Hepatocyte (in vitro differentiated cells): Measurements from ENCODE around the gene TOMM22. TPM values are rescaled to one million over a fixed set of nuclear protein-coding genes. Genes with fewer than 3 reads are reported as not detected.
"Not testable (repeated sequence)": the region's sequence is repeated elsewhere in the genome, so short reads cannot be mapped to it uniquely, and the experiment has no call there.

Experiments
- DNase-seq: peaks from one replicate; pipeline ENCODE4 v3.0.0-alpha.2; 2016; ENCODE audit warnings: low spot score
- H2AFZ ChIP-seq: fragments of 200-600 bp; sonication (generic); 2 replicates; pipeline ENCODE4 v1.6.0; 2016; ENCODE audit warnings: antibody characterized with exemption, mild to moderate bottlenecking
- H3K27ac ChIP-seq: fragments of 200-600 bp; sonication (generic); 2 replicates; pipeline ENCODE4 v1.5.1; 2016; ENCODE audit warnings: mild to moderate bottlenecking
- H3K27me3 ChIP-seq: fragments of 200-600 bp; sonication (generic); 2 replicates; pipeline ENCODE4 v1.6.1; 2016
- H3K36me3 ChIP-seq: fragments of 200-600 bp; sonication (generic); replicated peaks from 2 replicates; pipeline ENCODE4 v1.5.1; 2016; ENCODE audit warnings: low read depth; ENCODE audit not compliant: insufficient read depth
- H3K4me1 ChIP-seq: fragments of 200-600 bp; sonication (generic); 2 replicates; pipeline ENCODE4 v1.5.1; 2016; ENCODE audit warnings: mild to moderate bottlenecking, moderate library complexity; ENCODE audit not compliant: insufficient read depth
- H3K4me2 ChIP-seq: fragments of 200-600 bp; sonication (generic); 2 replicates; pipeline ENCODE4 v1.6.0; 2016
- H3K4me3 ChIP-seq: fragments of 200-600 bp; sonication (generic); 2 replicates; pipeline ENCODE4 v1.5.1; 2016; ENCODE audit warnings: mild to moderate bottlenecking
- H3K79me2 ChIP-seq: fragments of 200-600 bp; sonication (generic); 2 replicates; pipeline ENCODE4 v1.6.0; 2017; ENCODE audit warnings: mild to moderate bottlenecking
- H3K9me2 ChIP-seq: fragments of 200-600 bp; sonication (generic); replicated peaks from 2 replicates; pipeline ENCODE4 v1.6.0; 2017; ENCODE audit warnings: mild to moderate bottlenecking; ENCODE audit not compliant: insufficient read depth
- H3K9me3 ChIP-seq: fragments of 200-600 bp; sonication (generic); 2 replicates; pipeline ENCODE4 v1.5.1; 2016; ENCODE audit warnings: low read depth, mild to moderate bottlenecking
- H4K20me1 ChIP-seq: fragments of 200-600 bp; sonication (generic); 2 replicates; pipeline ENCODE4 v1.6.0; 2016; ENCODE audit warnings: mild to moderate bottlenecking; ENCODE audit not compliant: insufficient read depth, poor library complexity, severe bottlenecking
- EZH2 ChIP-seq: fragments of 200-600 bp; sonication (generic); IDR thresholded peaks from 2 replicates; pipeline ENCODE4 v1.6.1; 2016; ENCODE audit warnings: antibody characterized with exemption, mild to moderate bottlenecking, borderline replicate concordance
- EZH2phosphoT487 ChIP-seq: fragments of 200-600 bp; sonication (generic); IDR thresholded peaks from one replicate; pipeline ENCODE4 v1.6.1; 2018; ENCODE audit warnings: antibody characterized with exemption, mild to moderate bottlenecking, low read depth, moderate library complexity; ENCODE audit not compliant: unreplicated experiment, severe bottlenecking
- WGBS: methylation state at CpG from one replicate; pipeline ENCODE4 v1.1.6; 2016; ENCODE audit warnings: low lambda C conversion rate; ENCODE audit errors: missing lambda C conversion rate; 5-methylcytosine and 5-hydroxymethylcytosine counted together
- polyA plus RNA-seq: library from polyadenylated mRNA; unstranded; fragments of >200 nt; fragmentation: Nextera tagmentation; extraction: Ambion mirVana; gene quantifications from 2 replicates; pipeline ENCODE4 v1.2.1, GENCODE V29; 2016
- total RNA-seq: library from RNA; depleted of rRNA; stranded (reverse); fragments of >200 nt; gene quantifications from 2 replicates; pipeline ENCODE4 v1.2.3, GENCODE V29; 2014
- TF ChIP-seq, protein P1 (sequence below): fragments of 200-600 bp; sonication (generic); IDR thresholded peaks from 2 replicates; pipeline ENCODE4 v1.5.1; 2016; ENCODE audit warnings: antibody characterized with exemption, mild to moderate bottlenecking; ENCODE audit not compliant: poor library complexity

Gene TOMM22
- total and polyA plus RNA-seq, 2 experiments from 2014 or later = 57.7 to 80.3 TPM

DNA sequence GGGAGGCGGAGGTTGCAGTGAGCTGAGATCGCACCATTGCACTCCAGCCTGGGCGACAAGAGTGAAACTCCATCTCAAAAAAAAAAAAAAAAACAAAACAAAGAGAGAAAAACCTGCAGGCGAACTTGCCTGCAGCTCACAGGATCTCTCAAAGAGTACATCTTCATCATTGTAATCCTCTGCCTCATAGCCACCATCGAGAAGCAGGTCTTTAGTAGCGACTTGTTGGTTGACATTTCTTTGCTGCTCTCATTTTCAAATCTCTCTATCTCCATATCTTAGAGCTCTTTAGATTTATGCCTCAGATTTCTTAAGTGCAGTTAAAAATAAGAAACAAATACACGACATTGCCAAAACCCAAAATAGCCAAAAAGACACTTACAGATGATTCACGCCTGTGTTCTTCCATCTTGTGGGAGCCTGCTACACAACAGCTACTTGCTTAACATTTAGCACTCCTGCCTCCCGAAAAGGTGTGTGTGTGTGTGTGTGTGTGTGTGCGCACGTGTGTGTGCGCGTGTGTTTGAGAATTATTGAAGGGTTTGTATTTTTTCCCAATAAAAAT lies 40.2 kb upstream of the TOMM22 start:
- no peak overlapping the region for H3K4me2 ChIP-seq
- no peaks in the 10 kb centered on the region for H3K27me3 ChIP-seq
- H2AFZ ChIP-seq = no peak overlapping the region
- no peaks in the 10 kb centered on the region for H4K20me1 ChIP-seq
- no peaks in the 10 kb centered on the region for H3K79me2 ChIP-seq
- no peaks in the 10 kb centered on the region for H3K4me1 ChIP-seq
- no peak for DNase-seq
- H3K9me2 ChIP-seq = no peaks in the 10 kb centered on the region
- 94% methylated on average over 13 of the region's 13 CpGs for WGBS
- no peaks in the 10 kb centered on the region for H3K36me3 ChIP-seq
- no peak for TF ChIP-seq EZH2
- no peak for TF ChIP-seq EZH2phosphoT487
- TF ChIP-seq, protein P1, sequence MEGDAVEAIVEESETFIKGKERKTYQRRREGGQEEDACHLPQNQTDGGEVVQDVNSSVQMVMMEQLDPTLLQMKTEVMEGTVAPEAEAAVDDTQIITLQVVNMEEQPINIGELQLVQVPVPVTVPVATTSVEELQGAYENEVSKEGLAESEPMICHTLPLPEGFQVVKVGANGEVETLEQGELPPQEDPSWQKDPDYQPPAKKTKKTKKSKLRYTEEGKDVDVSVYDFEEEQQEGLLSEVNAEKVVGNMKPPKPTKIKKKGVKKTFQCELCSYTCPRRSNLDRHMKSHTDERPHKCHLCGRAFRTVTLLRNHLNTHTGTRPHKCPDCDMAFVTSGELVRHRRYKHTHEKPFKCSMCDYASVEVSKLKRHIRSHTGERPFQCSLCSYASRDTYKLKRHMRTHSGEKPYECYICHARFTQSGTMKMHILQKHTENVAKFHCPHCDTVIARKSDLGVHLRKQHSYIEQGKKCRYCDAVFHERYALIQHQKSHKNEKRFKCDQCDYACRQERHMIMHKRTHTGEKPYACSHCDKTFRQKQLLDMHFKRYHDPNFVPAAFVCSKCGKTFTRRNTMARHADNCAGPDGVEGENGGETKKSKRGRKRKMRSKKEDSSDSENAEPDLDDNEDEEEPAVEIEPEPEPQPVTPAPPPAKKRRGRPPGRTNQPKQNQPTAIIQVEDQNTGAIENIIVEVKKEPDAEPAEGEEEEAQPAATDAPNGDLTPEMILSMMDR = no peak
- no peak overlapping the region for H3K27ac ChIP-seq
- H3K4me3 ChIP-seq = no peak overlapping the region
- no peaks in the 10 kb centered on the region for H3K9me3 ChIP-seq

DNA sequence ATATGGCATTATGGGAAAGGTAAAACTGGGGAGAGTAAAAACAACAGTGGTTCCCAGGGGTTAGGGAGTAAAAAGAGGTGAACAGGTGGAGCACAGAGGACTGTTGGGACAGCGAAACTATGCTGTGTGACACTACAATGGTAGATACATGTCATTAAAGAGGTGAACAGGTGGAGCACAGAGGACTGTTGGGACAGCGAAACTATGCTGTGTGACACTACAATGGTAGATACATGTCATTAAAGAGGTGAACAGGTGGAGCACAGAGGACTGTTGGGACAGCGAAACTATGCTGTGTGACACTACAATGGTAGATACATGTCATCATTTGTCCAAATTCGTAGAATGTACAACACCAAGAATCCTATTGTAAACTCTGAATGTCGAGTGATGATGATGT lies 37.5 kb upstream of the TOMM22 start:
- H3K27ac ChIP-seq, H3K9me2 ChIP-seq, H3K4me1 ChIP-seq, H3K79me2 ChIP-seq, H2AFZ ChIP-seq, H3K36me3 ChIP-seq, H4K20me1 ChIP-seq, H3K4me3 ChIP-seq, H3K27me3 ChIP-seq, H3K9me3 ChIP-seq, H3K4me2 ChIP-seq, DNase-seq: not testable (repeated sequence)
- 98% methylated on average over 5 of the region's 5 CpGs for WGBS

DNA sequence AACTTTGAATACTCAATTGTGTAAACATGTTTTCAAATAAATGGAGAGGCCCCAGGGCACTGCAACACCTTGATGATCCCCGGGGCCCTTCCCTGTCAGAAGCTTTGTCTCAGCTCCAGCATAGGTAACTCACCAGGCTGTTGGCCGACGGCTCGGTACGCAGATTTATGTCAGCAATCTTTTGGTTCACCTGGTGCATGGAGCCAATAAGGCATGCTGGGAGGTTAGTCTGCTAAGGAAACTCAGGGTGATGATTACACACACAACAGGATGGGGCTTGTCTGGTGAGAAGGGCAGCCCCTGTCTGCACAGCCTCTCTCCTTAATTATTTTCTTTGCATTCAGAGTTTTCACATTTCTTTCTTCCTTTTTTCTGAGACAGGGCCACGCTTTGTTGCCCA lies 36.3 kb upstream of the TOMM22 start:
- no peaks in the 10 kb centered on the region for H3K9me3 ChIP-seq
- H3K36me3 ChIP-seq = no peaks in the 10 kb centered on the region
- no peaks in the 10 kb centered on the region for H3K27me3 ChIP-seq
- H3K4me1 ChIP-seq = no peaks in the 10 kb centered on the region
- no peak overlapping the region for H2AFZ ChIP-seq
- no peaks in the 10 kb centered on the region for H3K9me2 ChIP-seq
- H3K79me2 ChIP-seq = no peaks in the 10 kb centered on the region
- H3K4me2 ChIP-seq = no peak overlapping the region
- no peak overlapping the region for H3K27ac ChIP-seq
- no peaks in the 10 kb centered on the region for H4K20me1 ChIP-seq
- H3K4me3 ChIP-seq = no peak overlapping the region
- WGBS = 96% methylated on average over 6 of the region's 6 CpGs
- no peak for TF ChIP-seq EZH2
- TF ChIP-seq EZH2phosphoT487 = no peak
- TF ChIP-seq, protein P1 = no peak
- no peak for DNase-seq

DNA sequence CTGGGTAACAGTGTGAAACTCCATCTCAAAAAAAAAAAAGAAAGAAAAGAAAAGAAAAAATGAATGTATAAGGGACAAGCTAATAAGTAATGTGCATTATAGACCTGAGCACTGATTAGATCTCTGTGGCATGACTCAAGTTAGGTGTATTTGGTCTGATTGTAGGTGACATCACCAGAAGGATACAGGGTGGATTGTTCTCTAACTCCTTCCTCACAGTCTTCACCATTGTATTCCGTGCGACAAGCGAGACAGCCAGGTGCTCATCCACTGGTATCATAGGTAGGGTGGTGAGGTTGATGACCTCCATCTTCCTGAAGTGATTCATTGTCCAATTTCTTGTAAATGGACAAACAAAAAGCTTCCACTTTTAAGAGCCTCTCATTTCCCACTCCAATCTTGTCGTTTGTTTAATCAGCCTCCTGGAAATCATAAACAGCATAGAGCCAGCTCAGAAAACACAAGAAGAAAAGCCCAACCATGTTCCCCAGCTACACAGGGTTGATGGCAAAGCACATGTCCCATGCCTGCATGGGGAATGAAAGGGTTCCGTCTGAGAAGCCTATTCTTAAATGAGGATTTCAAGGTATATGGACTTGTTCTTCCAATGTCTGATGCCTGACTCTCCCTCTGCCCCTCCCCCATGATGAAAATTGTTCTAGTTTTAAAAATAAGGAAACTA lies 31.8 kb upstream of the TOMM22 start:
- H3K27me3 ChIP-seq = no peaks in the 10 kb centered on the region
- TF ChIP-seq EZH2phosphoT487 (no peak), EZH2 (no peak)
- TF ChIP-seq, protein P1 = no peak
- no peaks in the 10 kb centered on the region for H3K9me3 ChIP-seq
- DNase-seq = no peak
- 79% methylated on average over 5 of the region's 5 CpGs for WGBS
- H3K4me1 ChIP-seq = no peaks in the 10 kb centered on the region
- no peak overlapping the region for H3K27ac ChIP-seq
- H3K4me3 ChIP-seq = no peak overlapping the region
- no peak overlapping the region for H3K4me2 ChIP-seq
- no peaks in the 10 kb centered on the region for H4K20me1 ChIP-seq
- no peaks in the 10 kb centered on the region for H3K9me2 ChIP-seq
- H3K79me2 ChIP-seq = peaks cover 10% of the 10 kb centered on the region
- no peak overlapping the region for H2AFZ ChIP-seq
- no peaks in the 10 kb centered on the region for H3K36me3 ChIP-seq
